Activated CD8-positive, alpha-beta memory T cell treated with anti-CD3 and anti-CD28 coated beads for 36 hours (primary cell): ENCODE results near the gene PCDH8. TPM values are rescaled to one million over a fixed set of nuclear protein-coding genes. Genes with fewer than 3 reads are reported as not detected.

Source experiments
- CTCF ChIA-PET: fragments of 350-600 bp; sonication (Branson Sonifier 250); formaldehyde crosslinking; loops from one replicate; lab custom pipeline; 2021; ENCODE audit warnings: antibody characterized with exemption; lab: Charles Lee
- POLR2A ChIA-PET: fragments of 350-600 bp; sonication (Branson Sonifier 250); formaldehyde crosslinking; loops from one replicate; lab custom pipeline; 2021; ENCODE audit warnings: antibody characterized with exemption; lab: Charles Lee
- total RNA-seq, 2 experiments: library from RNA; stranded (reverse); gene quantifications; one replicate each; pipeline ENCODE4 v1.2.3, GENCODE V29; 2021

PCDH8 gene
- total RNA-seq = not detected

DNA sequence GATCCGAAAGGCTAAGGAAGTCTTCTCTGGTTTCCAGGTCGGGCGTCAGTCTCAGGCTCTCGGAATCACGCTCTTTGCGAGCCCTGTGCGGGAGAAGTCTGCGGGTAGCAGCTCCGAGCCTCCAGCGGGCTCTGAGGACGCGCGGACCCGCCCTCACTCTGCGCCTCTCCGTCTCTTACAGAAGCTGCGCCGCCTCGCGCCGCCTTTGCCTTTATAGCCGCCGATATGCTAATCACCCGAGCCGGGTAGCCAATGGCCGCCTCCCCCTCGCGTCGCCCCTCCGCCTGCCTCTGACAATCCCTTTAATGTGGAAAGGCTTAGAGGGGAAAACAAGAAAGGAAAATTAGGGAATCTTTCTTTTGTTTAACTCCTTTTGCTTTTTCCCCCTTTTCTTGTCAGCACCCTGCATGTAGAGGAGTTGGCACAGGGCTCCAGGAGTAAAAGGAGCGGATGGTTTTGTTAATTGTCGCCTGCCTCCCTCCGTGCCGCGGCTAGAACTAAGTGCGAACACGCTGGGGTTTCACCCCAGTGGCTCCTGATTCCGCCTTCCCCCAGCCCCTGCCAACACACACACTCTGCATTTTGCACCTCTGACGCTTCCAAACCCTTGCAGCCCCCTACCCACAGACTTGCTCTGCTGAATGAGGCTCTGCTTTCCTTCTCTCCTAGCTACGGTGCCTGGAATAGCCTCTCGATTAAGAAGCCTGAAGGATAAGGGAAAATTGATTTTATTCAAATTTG is at the start of gene PCDH8:
PCDH8 (minus strand) TSS at position 186 of the 741 bp plus-strand sequence. CDS start 204 bp downstream, outside the sequence.
- CTCF ChIA-PET = no interaction called here
- POLR2A ChIA-PET = no interaction called here

- CTCF ChIA-PET = interaction anchor here (0.7 kb wide), 1 partner anchor 34 kb away, joined by 3 read pairs; no protein-coding TSS in a partner anchor
- POLR2A ChIA-PET = interaction anchor here (0.6 kb wide), 1 partner anchor 1630 kb away, joined by 14 read pairs; no protein-coding TSS in a partner anchor
Measured at GRCh38 chr13:52896827-52897659, 48.6 kb upstream of the PCDH8 start.

GRCh38 chr13:52894413-52894812 is 46.0 kb upstream of the PCDH8 start:
- ChIA-PET POLR2A (no interaction called here), CTCF (no interaction called here)

DNA sequence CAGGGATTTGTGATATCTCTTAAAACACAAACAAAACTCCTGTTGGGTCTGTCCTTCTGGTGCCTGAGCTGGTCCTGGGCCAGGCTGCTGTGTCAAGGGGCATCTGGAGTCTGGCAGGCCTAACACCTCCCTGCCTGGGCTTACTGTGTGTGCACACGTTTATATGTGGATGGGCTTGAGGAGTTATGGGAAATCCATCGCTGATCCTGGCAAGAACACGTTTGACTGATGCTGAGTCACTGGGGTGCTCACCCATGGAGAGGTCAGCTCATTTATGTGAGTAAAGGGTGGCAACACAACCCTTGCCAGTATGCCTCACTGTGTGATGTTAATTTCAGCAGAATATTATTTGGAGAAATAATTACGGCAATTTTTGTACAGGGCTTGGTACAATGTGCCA is 44.5 kb upstream of the PCDH8 start:
- ChIA-PET CTCF (no interaction called here), POLR2A (no interaction called here)

DNA sequence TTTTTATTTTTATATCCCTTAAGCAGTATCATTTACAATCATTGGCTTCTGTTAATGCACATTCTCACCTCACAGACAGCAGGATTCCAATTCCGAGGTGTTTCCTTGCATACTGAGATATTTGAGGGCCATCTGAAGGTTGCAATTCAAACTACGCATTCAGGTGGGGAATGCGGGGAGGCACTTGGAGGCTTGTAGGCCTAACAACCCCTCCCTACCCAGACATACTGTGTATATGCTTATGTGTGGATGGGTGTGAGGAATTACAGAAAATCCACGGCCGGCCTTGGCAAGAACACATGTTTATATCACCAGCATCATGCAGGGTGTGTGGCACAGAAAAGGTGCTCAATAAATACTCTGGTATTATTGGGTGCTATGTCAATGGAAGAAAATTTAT is 43.3 kb upstream of the PCDH8 start:
- ChIA-PET CTCF (no interaction called here), POLR2A (no interaction called here)

DNA sequence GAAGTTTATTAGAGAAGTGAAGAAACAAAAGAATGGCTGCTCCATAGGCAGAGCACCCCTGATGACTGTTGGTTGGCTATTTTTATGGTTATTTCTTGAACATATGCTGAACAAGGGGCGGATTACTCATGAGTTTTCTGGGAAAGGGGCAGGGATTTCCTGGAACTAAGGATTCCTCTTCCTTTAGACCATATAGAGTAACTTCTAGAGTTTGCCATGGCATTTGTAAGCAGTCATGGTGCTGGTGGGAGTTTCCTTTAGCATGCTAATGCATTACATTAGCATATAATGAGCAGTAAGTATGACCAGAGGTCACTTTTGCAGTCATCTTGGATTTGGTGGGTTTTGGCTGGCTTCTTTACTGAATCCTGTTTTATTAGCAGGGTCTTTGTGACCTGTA is 38.7 kb upstream of the PCDH8 start:
- ChIA-PET CTCF (no interaction called here), POLR2A (no interaction called here)

DNA sequence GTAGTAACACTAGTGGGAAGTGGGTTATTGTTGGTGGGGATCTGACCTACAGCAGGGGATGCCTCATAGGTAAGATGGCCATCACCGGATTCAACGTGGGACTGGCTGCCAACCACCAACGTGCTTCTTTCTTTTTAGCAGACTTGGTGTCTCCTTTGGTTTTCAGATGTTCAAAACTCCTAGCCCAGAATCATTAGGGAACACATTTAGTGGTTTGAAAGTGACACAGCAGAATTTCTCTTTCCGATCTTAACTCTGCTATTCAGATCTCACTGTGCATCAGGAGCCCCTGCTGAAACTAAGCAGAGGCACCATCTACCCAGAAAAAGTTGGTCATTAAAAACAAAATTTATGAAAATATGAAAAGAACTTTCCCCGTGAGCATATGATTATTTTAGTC is 36.7 kb upstream of the PCDH8 start:
- CTCF ChIA-PET = no interaction called here
- POLR2A ChIA-PET = no interaction called here

GRCh38 chr13:52884429-52885010 is 36.1 kb upstream of the PCDH8 start:
- ChIA-PET CTCF (no interaction called here), POLR2A (no interaction called here)

GRCh38 chr13:52882785-52883184 is 34.3 kb upstream of the PCDH8 start:
- ChIA-PET POLR2A (no interaction called here), CTCF (interaction anchor here (1.1 kb wide), 1 partner anchor 11 kb away, joined by 3 read pairs; no protein-coding TSS in a partner anchor)

DNA sequence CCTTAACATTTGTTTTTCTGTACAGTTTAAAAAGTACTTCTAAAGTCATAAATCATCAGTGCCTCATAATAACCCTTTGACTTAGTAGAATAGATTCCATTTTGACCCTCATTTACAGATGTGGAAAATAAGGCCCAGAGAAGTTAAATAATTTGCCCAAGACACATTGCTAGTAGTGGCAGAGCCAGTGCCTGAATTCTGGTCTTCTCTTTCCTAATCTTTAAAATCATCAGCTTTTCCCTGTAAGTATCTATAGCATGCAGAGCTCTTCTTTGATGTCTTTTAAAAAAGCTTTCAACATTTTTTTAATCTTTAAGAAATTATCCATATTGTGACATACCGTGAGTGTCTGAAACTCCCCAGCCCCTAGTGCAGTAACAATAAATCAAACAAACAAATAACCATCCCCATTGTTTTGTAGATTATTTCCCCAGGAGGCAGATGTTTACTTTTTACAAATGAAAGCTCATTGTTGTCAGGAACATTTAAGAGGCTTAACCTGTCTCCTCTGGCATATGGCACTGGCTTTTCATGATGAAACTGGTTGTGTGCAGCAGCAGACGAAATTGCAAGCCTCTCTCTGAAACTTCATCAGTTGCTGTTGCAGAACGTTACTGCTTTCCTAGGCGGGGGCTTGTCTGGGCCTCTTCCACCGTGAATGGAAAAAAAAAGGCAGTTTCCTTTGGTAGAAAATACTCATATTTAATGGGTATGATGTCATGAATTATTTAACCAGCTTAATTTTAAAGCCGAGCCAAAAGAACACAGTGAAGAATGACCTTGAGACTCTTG is 31.7 kb upstream of the PCDH8 start:
- POLR2A ChIA-PET = no interaction called here
- CTCF ChIA-PET = no interaction called here

DNA sequence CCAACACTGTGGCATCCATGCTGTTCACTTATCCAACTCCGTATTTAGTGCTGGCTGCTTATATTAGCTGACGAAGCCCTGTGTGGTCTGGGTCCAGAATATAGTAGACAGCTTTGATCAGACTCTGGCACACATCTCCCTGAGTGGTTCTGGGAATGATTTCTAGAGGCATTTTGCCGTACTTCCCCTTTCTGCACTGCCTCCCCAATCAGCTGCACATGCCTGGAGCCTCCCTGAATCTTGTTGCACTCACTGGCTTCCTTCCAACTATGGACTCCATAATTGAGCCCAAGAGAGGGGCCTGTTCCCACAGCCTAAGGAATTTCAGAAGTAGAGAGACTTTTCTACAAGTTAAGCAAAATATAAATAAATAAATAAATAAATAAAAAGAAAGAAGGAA is 30.4 kb upstream of the PCDH8 start:
- CTCF ChIA-PET = no interaction called here

GRCh38 chr13:52870143-52870542 is 21.7 kb upstream of the PCDH8 start:
- POLR2A ChIA-PET = no interaction called here
- CTCF ChIA-PET = no interaction called here

More for the DNA sequence above, 30.4 kb upstream of the PCDH8 start:
- POLR2A ChIA-PET = no interaction called here

DNA sequence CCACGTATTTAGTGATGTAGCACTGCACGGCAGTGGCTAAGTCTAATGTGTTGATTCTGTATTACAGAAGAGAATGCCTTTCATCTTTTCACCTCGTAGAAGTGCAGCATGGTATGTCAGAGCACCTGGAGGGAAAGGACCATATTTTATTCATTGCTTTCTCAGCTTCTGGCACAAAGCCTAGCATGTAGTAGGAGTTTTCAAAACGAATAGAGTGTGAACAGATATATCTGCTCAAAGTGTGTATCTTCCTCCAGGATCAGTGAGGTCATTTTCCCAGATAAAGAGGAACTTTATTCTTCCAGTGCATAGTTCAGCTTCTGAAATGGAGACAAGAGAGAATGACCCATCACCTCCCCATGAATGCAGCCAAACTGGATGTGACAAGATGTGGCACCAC is 21.2 kb upstream of the PCDH8 start:
- ChIA-PET CTCF (no interaction called here), POLR2A (no interaction called here)

DNA sequence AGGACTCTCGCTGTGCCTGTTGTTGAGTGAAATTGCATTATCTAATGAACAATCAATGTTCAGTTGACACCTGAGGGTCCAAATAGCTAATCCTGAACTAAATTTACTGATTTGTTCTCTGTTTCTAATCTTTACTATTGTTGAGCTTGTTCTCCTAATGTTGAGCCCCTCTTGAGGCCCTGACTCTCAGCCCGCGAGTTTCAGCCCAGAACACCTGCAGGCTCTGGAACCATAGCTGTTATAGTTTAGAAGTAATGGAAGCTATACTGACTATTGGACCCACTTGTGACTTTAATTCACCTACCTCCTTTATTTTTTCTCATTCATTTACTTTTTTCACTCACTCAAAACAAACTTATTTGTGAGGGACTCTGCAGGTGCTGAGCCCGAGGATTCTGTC is 20.6 kb upstream of the PCDH8 start:
- POLR2A ChIA-PET = no interaction called here
- CTCF ChIA-PET = no interaction called here

DNA sequence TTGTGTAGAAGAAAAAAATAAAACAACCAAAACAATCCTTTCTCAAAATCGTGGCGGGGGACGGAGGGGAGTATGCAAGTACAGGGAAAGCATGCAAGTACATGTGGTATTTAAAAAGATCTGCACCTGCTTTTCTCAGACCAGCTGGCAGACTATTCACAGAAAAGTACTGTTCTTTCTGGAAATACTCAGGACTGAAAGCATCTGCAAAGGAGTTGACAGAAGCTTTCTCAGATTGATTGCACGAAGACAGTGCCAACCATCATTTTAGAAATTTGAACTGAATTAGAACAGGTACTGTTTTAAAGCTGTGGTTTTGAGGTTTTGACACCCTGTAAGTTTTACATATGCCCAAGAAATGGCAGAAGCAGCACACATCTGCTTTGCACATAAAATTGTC is 19.8 kb upstream of the PCDH8 start:
- ChIA-PET CTCF (no interaction called here), POLR2A (no interaction called here)

DNA sequence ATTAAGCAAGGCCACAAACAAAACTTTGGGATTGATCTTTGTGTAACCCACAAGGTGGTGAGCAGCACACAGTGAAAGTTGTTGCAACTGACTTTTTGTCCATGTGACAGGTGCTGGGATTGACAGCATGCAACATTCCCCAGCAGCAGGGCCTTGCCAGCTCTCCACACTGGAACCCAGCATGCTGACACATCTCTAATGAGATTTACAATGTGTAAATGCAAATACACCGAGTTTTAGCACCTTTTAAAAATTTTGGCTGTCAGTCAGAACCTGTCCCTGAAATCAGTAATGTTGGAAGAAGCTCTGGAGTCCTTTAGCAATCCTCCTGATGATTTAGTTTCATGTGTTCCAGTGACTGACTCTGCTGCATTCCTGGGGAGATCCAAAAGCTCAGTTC is 16.5 kb upstream of the PCDH8 start:
- CTCF ChIA-PET = no interaction called here
- POLR2A ChIA-PET = no interaction called here

- ChIA-PET CTCF (interaction anchor here (0.6 to 1.3 kb wide), 2 partner anchors 13 to 35 kb away, joined by 3 read pairs; no protein-coding TSS in a partner anchor), POLR2A (no interaction called here)
Measured at GRCh38 chr13:52862358-52863206, 14.1 kb upstream of the PCDH8 start.

DNA sequence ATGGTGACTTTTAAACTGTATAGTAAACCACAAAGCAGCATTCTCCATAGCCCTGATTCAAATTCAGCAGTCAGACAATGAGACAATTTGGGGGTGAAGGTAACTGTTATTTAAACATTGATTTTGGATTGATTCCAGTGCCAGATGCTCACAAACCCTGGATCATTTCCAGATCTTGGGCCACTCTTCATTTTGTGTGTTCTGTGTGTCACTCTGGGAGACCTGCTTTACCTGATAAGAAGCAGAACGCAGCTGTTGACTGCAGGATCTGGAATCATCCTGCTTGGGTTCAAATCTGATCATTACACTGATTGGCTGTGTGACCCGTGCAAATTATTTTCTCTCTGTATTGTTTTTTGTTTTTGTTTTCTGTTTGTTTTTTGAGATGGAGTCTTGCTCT is 4.0 kb upstream of the PCDH8 start:
- ChIA-PET POLR2A (no interaction called here), CTCF (no interaction called here)
